K562 (cell line): ENCODE data around the gene NDUFC2. TPM values are rescaled to one million over a fixed set of nuclear protein-coding genes. Genes with fewer than 3 reads are reported as not detected.

Experiments
- BRD9 ChIP-seq: fragments of 450-650 bp; IDR thresholded peaks from 2 replicates; pipeline ENCODE4 v1.6.1; 2018; ENCODE audit warnings: low read depth; ENCODE audit not compliant: partially characterized antibody
- CHD7 ChIP-seq: fragments of 200-600 bp; sonication (generic); IDR thresholded peaks from one replicate; pipeline ENCODE4 v1.6.1; 2012; ENCODE audit warnings: mild to moderate bottlenecking, low read depth, low read length, inconsistent platforms
- NKRF ChIP-seq: fragments of 450-650 bp; IDR thresholded peaks from 2 replicates; pipeline ENCODE4 v1.6.1; 2016; ENCODE audit warnings: borderline replicate concordance
- PRMT5 ChIP-seq: sonication (generic); formaldehyde crosslinking; IDR thresholded peaks from 2 replicates; pipeline ENCODE4 v1.5.0; 2020; ENCODE audit warnings: missing genetic modification reagents
- SIRT6 ChIP-seq: IDR thresholded peaks from one replicate; pipeline ENCODE4 v1.6.1; 2012; ENCODE audit warnings: low read depth, mild to moderate bottlenecking, control low read depth, inconsistent platforms, low read length, moderate library complexity
- TAF7 ChIP-seq: fragments of 450-650 bp; IDR thresholded peaks from 2 replicates; pipeline ENCODE4 v1.6.1; 2016; ENCODE audit warnings: missing genetic modification characterization, missing compliant biosample characterization
- TOE1 ChIP-seq, 2 experiments: fragments of 450-650 bp in 1 of 2; sonication (generic) in 1 of 2; formaldehyde crosslinking in 1 of 2; IDR thresholded peaks; 2 replicates each; pipeline versions ENCODE4 v1.7.1 to v1.8.0; 2016 to 2022; ENCODE audit warnings: borderline replicate concordance in 2 of 2, mild to moderate bottlenecking in 2 of 2, antibody characterized with exemption in 1 of 2, inconsistent platforms in 1 of 2, low read depth in 1 of 2, missing genetic modification reagents in 1 of 2, moderate library complexity in 1 of 2
- ZBTB9 ChIP-seq: fragments of 450-650 bp; formaldehyde crosslinking; IDR thresholded peaks from 2 replicates; pipeline ENCODE4 v1.4.0; 2020; ENCODE audit warnings: mild to moderate bottlenecking, moderate library complexity
- ZFP1 ChIP-seq: fragments of 450-650 bp; formaldehyde crosslinking; IDR thresholded peaks from 2 replicates; pipeline ENCODE4 v1.4.0; 2020; ENCODE audit warnings: mild to moderate bottlenecking, mixed read lengths
- ZNF175 ChIP-seq: fragments of 200-800 bp; sonication (Bioruptor generic); IDR thresholded peaks from 2 replicates; pipeline ENCODE4 v1.6.1; 2016; ENCODE audit warnings: low read depth, mild to moderate bottlenecking, missing genetic modification characterization, missing compliant biosample characterization
- ZNF717 ChIP-seq: fragments of 250-450 bp; sonication (Bioruptor Pico); IDR thresholded peaks from 2 replicates; pipeline ENCODE4 v1.5.0; 2021
- polyA plus RNA-seq, 8 experiments: library from polyadenylated mRNA; depleted of rRNA in 4 of 8; stranded (reverse) in 5 of 8; unstranded in 3 of 8; fragments of >200 nt; fragmentation: Nextera tagmentation in 2 of 8; fragmentation: Illumina TruSeq in 1 of 8; extraction: Ambion mirVana in 2 of 8; extraction: Trizol in 1 of 8; gene quantifications; 2 replicates each; pipeline versions ENCODE4 v1.2.1 to v1.2.3, GENCODE V29; 2011 to 2014; ENCODE audit warnings: inconsistent platforms in 1 of 8, missing spikeins in 1 of 8
- total RNA-seq, 7 experiments: library from RNA; depleted of rRNA in 6 of 7; stranded (reverse); fragments of >200 nt in 6 of 7; fragmentation: Illumina TruSeq in 2 of 7; extraction: Trizol in 2 of 7; gene quantifications; 2 replicates each; pipeline versions ENCODE4 v1.2.1 to v1.2.3, GENCODE V29; 2011 to 2021; ENCODE audit warnings: low replicate concordance in 1 of 7

NDUFC2 gene
- total and polyA plus RNA-seq, 9 of the 15 experiments (the other 6 are each of a cell fraction or from before 2014, with no cell fraction given), result 168 to 1,119 (median 442) TPM

- TF ChIP-seq CHD7 (no peak), TOE1 (IDR thresholded peaks at IDR 0.05; ENCODE audit: borderline replicate concordance) (no peak), TOE1 (CRISPR knock-in tag; IDR thresholded peaks at IDR 0.05; ENCODE audit: borderline replicate concordance, low read depth) (no peak), ZNF175 (no peak), BRD9 (no peak), SIRT6 (no peak), NKRF (no peak), ZNF717 (no peak), PRMT5 (no peak), ZBTB9 (no peak), TAF7 (no peak), ZFP1 (no peak)
Measured at GRCh38 chr11:78040691-78041379, 38.8 kb downstream of the NDUFC2 start (continued).
